Gastrocnemius medialis (tissue), 4 donors: ENCODE results near the gene AGXT. TPM values are rescaled to one million over a fixed set of nuclear protein-coding genes. Genes with fewer than 3 reads are reported as not detected.

Source experiments
- ATAC-seq, 2 donors: fragments of 150-250 bp; one replicate each; pipeline ENCODE4 v1.9.1; 2016
- DNase-seq, 2 donors: peaks; one replicate each; pipeline ENCODE4 v3.0.0-alpha.2; 2019
- H3K27ac ChIP-seq, 4 donors: fragments of 200-600 bp; sonication (generic); 1 replicate in 1 of 4; 2 replicates in 3 of 4; pipeline ENCODE4 v1.5.1; 2016 to 2018; ENCODE audit warnings: mild to moderate bottlenecking in 2 of 4, moderate library complexity in 1 of 4
- H3K27me3 ChIP-seq, 3 donors: fragments of 200-600 bp; sonication (generic) in 2 of 3; 1 replicate in 1 of 3; 2 replicates in 2 of 3; pipeline versions ENCODE4 v1.5.1 to v1.6.0; 2016 to 2019; ENCODE audit warnings: mild to moderate bottlenecking in 1 of 3, moderate library complexity in 1 of 3
- H3K36me3 ChIP-seq, 2 donors: fragments of 200-600 bp; sonication (generic) in 1 of 2; one replicate each; pipeline ENCODE4 v1.5.1; 2017 to 2018
- H3K4me1 ChIP-seq, 2 donors: fragments of 200-600 bp; sonication (generic) in 1 of 2; one replicate each; pipeline ENCODE4 v1.5.1; 2016 to 2017; ENCODE audit warnings: mild to moderate bottlenecking in 2 of 2
- H3K4me3 ChIP-seq, 4 donors: fragments of 200-600 bp; sonication (generic) in 3 of 4; 1 replicate in 1 of 4; 2 replicates in 3 of 4; pipeline ENCODE4 v1.5.1; 2016 to 2019; ENCODE audit warnings: mild to moderate bottlenecking in 2 of 4
- H3K9me3 ChIP-seq, 3 donors: fragments of 200-600 bp; sonication (generic) in 2 of 3; 1 replicate in 1 of 3; 2 replicates in 2 of 3; pipeline ENCODE4 v1.5.1; 2016 to 2019
- CTCF ChIP-seq, 5 experiments: fragments of 450-650 bp in 3 of 5; fragments of 200-600 bp in 2 of 5; sonication (generic) in 2 of 5; IDR thresholded peaks in 4 of 5; conservative IDR thresholded peaks in 1 of 5; 1 replicate in 4 of 5; 2 replicates in 1 of 5; pipeline ENCODE4 v1.5.1; 2016 to 2019; ENCODE audit warnings: antibody characterized with exemption in 5 of 5, mild to moderate bottlenecking in 3 of 5, moderate library complexity in 3 of 5
- POLR2A ChIP-seq, 2 donors: fragments of 450-650 bp; IDR thresholded peaks; one replicate each; pipeline ENCODE4 v1.6.1; 2017; ENCODE audit warnings: antibody characterized with exemption in 2 of 2, mild to moderate bottlenecking in 2 of 2, moderate library complexity in 2 of 2
- in situ Hi-C, 4 donors: fragments of 200-750 bp; cut with MboI; loops; one replicate each; pipeline versions ENCODE4 v1.15.0 to v1.8.0; 2017; ENCODE audit warnings: low sequenced_read_pairs in 4 of 4
- intact Hi-C: fragments of 100-400 bp; cut with DNase I; formaldehyde crosslinking; loops from one replicate; pipeline ENCODE4 v1.15.1; 2023; ENCODE audit warnings: low total_unique reads
- total RNA-seq, 4 donors: library from RNA; depleted of rRNA; stranded (reverse); fragments of >200 nt; gene quantifications; one replicate each; pipeline versions ENCODE4 v1.1.0 to v1.2.3, GENCODE V29; 2016

The AGXT gene
- 1 to 10 TPM in 2 of 4 donors, not detected in 2; 1.7 to 3.3 TPM for total RNA-seq

- no peak for DNase-seq
- TF ChIP-seq POLR2A (IDR thresholded peaks at IDR 0.05) (no peak), CTCF (IDR thresholded peaks at IDR 0.05 in 4 of 5, conservative IDR thresholded peaks at IDR 0.05 in 1 of 5) (no peak)
- no peak within 1 kb of the TSS for H3K27ac ChIP-seq
- H3K27me3 ChIP-seq = no peaks in the 10 kb centered on the region
- no peak for ATAC-seq
- intact Hi-C loops = no loop called here
- H3K4me1 ChIP-seq = no peaks in the 10 kb centered on the region
- H3K36me3 ChIP-seq = no peaks in the 10 kb centered on the region
- H3K9me3 ChIP-seq = no peaks in the 10 kb centered on the region
- no peak within 1 kb of the TSS for H3K4me3 ChIP-seq
- in situ Hi-C loops = no loop called here
Observed at GRCh38 chr2:240868286-240869108, at the start of gene AGXT. Gene AGXT, plus strand, starts transcription at chr2:240868824. Its CDS starts 42 bp downstream, at chr2:240868866.

GRCh38 chr2:240819126-240819857 lies 49.3 kb upstream of the AGXT start:
- no peak for DNase-seq

GRCh38 chr2:240819858-240820606 lies 48.6 kb upstream of the AGXT start, which contains the start of gene KIF1A:
Gene KIF1A, minus strand, starts transcription at chr2:240820219. Its CDS starts 22,467 bp downstream, at chr2:240797752.
- ATAC-seq = no peak
- Histone ChIP-seq H3K4me3 (peak within 1 kb of the TSS; percentile 4 to 24 (median 16)), H3K4me1 (peaks cover 0 to 5% of the 10 kb centered on the region in 2 donors), H3K36me3 (no peaks in the 10 kb centered on the region), H3K9me3 (peaks cover 0 to 5% (median 0%) of the 10 kb centered on the region in 3 donors), H3K27ac (no peak within 1 kb of the TSS), H3K27me3 (peaks cover 51 to 70% (median 66%) of the 10 kb centered on the region in 3 donors)
- intact Hi-C loops (no loop called here), in situ Hi-C loops (no loop called here)
- no peak for TF ChIP-seq CTCF (IDR thresholded peaks at IDR 0.05 in 4 of 5, conservative IDR thresholded peaks at IDR 0.05 in 1 of 5)
- TF ChIP-seq POLR2A (IDR thresholded peaks at IDR 0.05) = no peak
- no peak for DNase-seq

More at GRCh38 chr2:240819126-240819857, 49.3 kb upstream of the AGXT start:
- in situ Hi-C loops (no loop called here), intact Hi-C loops (no loop called here)
- Histone ChIP-seq H3K4me1 (peaks cover 0 to 5% of the 10 kb centered on the region in 2 donors), H3K27me3 (peaks cover 44 to 64% (median 59%) of the 10 kb centered on the region in 3 donors), H3K4me3 (peak overlapping the region; percentile 4 to 24 (median 16)), H3K9me3 (peaks cover 0 to 5% (median 0%) of the 10 kb centered on the region in 3 donors), H3K36me3 (no peaks in the 10 kb centered on the region), H3K27ac (no peak overlapping the region)
- no peak for ATAC-seq
- TF ChIP-seq CTCF (IDR thresholded peaks at IDR 0.05 in 4 of 5, conservative IDR thresholded peaks at IDR 0.05 in 1 of 5) (no peak), POLR2A (IDR thresholded peaks at IDR 0.05) (no peak)

- Histone ChIP-seq H3K4me3 (peak overlapping the region in 1 of 4 donors; percentile 21), H3K4me1 (peaks cover 0 to 5% of the 10 kb centered on the region in 2 donors), H3K9me3 (peaks cover 0 to 5% (median 0%) of the 10 kb centered on the region in 3 donors), H3K36me3 (no peaks in the 10 kb centered on the region), H3K27me3 (peaks cover 58 to 77% (median 72%) of the 10 kb centered on the region in 3 donors), H3K27ac (no peak overlapping the region)
- TF ChIP-seq POLR2A (IDR thresholded peaks at IDR 0.05) = no peak
- no peak for TF ChIP-seq CTCF (IDR thresholded peaks at IDR 0.05 in 4 of 5, conservative IDR thresholded peaks at IDR 0.05 in 1 of 5)
- ATAC-seq (no peak), DNase-seq (no peak)
- in situ Hi-C loops (no loop called here), intact Hi-C loops (no loop called here)
Observed at GRCh38 chr2:240820607-240821428, 47.8 kb upstream of the AGXT start.
